ENCODE measurements around the gene DUSP15. TPM values are rescaled to one million over a fixed set of nuclear protein-coding genes. Genes with fewer than 3 reads are reported as not detected.
A peak's percentile ranks its signal among the peaks of the same experiment; 100 is the strongest.

The DUSP15 gene
- total RNA-seq, 1 donor from 2014 or later, result 13.0 TPM

- Histone ChIP-seq H3K4me3 (peak overlapping the region; percentile 52 to 70), H3K27ac (peak overlapping the region; percentile 94 to 95), H3K36me3 (no peaks in the 10 kb centered on the region), H3K4me1 (peaks cover 36 to 48% of the 10 kb centered on the region in 2 donors), H3K27me3 (no peaks in the 10 kb centered on the region), H3K9me3 (no peaks in the 10 kb centered on the region)
- intact Hi-C loops (cut with DNase I), result loop anchor here (2.0 to 10.0 kb wide), 3 partner anchors 27 to 282 kb away; partner anchors contain the start of genes BCL2L1, DUSP15 and TTLL9
- DNase-seq (ENCODE audit: low spot score in 2 of 2), result no peak
- TF ChIP-seq CTCF (IDR thresholded peaks at IDR 0.05), result no peak
These were observed 26.4 kb downstream of the DUSP15 start for GRCh38 chr20:31843881-31844280.

- Histone ChIP-seq H3K4me3 (peak overlapping the region; percentile 52 to 70), H3K9me3 (no peaks in the 10 kb centered on the region), H3K4me1 (peaks cover 36 to 54% of the 10 kb centered on the region in 2 donors), H3K36me3 (no peaks in the 10 kb centered on the region), H3K27me3 (no peaks in the 10 kb centered on the region), H3K27ac (peak overlapping the region; percentile 94 to 95)
- intact Hi-C loops (cut with DNase I), result loop anchor here (5.0 to 10.0 kb wide), 2 partner anchors 118 to 281 kb away; partner anchors contain the start of gene BCL2L1
- no peak for TF ChIP-seq CTCF (IDR thresholded peaks at IDR 0.05)
- no peak for DNase-seq (ENCODE audit: low spot score in 2 of 2)
These were observed 27.0 kb downstream of the DUSP15 start for GRCh38 chr20:31843288-31843687.

GRCh38 chr20:31842471-31843157 is 27.7 kb downstream of the DUSP15 start:
- Histone ChIP-seq H3K9me3 (no peaks in the 10 kb centered on the region), H3K27me3 (no peaks in the 10 kb centered on the region), H3K4me1 (peaks cover 39 to 61% of the 10 kb centered on the region in 2 donors), H3K27ac (peak overlapping the region; percentile 94 to 95), H3K4me3 (peak overlapping the region; percentile 52 to 70), H3K36me3 (no peaks in the 10 kb centered on the region)
- peak in 1 of 2 donors; percentile 76 for DNase-seq (ENCODE audit: low spot score in 2 of 2)
- intact Hi-C loops (cut with DNase I), result loop anchor here (5.0 to 10.0 kb wide), 2 partner anchors 118 to 280 kb away; partner anchors contain the start of gene BCL2L1
- no peak for TF ChIP-seq CTCF (IDR thresholded peaks at IDR 0.05)

- DNase-seq (ENCODE audit: low spot score in 2 of 2), result peak; percentile 70 to 94
- Histone ChIP-seq H3K4me3 (peak overlapping the region in 1 of 2 donors; percentile 70), H3K27me3 (no peaks in the 10 kb centered on the region), H3K27ac (peak overlapping the region; percentile 94 to 95), H3K36me3 (no peaks in the 10 kb centered on the region), H3K4me1 (peaks cover 46 to 67% of the 10 kb centered on the region in 2 donors), H3K9me3 (no peaks in the 10 kb centered on the region)
- intact Hi-C loops (cut with DNase I), result loop anchor here (5.0 to 10.0 kb wide), 2 partner anchors 117 to 280 kb away; partner anchors contain the start of gene BCL2L1
- no peak for TF ChIP-seq CTCF (IDR thresholded peaks at IDR 0.05)
These were observed 28.4 kb downstream of the DUSP15 start for GRCh38 chr20:31841928-31842327.

GRCh38 chr20:31840906-31841816 is 29.2 kb downstream of the DUSP15 start:
- no peak for TF ChIP-seq CTCF (IDR thresholded peaks at IDR 0.05)
- no peaks in the 10 kb centered on the region for H3K27me3 ChIP-seq
- H3K4me1 ChIP-seq, result peaks cover 49 to 71% of the 10 kb centered on the region in 2 donors
- H3K9me3 ChIP-seq, result no peaks in the 10 kb centered on the region
- no peaks in the 10 kb centered on the region for H3K36me3 ChIP-seq
- peak overlapping the region; percentile 94 to 95 for H3K27ac ChIP-seq
- DNase-seq (ENCODE audit: low spot score in 2 of 2), result peak in 1 of 2 donors; percentile 76
- intact Hi-C loops (cut with DNase I), result loop anchor here (5.0 to 10.0 kb wide), 2 partner anchors 116 to 279 kb away; partner anchors contain the start of gene BCL2L1
- peak overlapping the region in 1 of 2 donors; percentile 70 for H3K4me3 ChIP-seq

Measured in ascending aorta (tissue), 2 donors.